GM21367 (cell line): ENCODE data around the gene EPN2.
"Not testable (repeated sequence)": the region's sequence is repeated elsewhere in the genome, so short reads cannot be mapped to it uniquely, and the experiment has no call there.

Experiments used
- ATAC-seq: cut with Tn5 transposase; IDR thresholded peaks from one replicate; pipeline ENCODE4 v1.9.1; 2021; ENCODE audit not compliant: unreplicated experiment

The EPN2 gene

DNA sequence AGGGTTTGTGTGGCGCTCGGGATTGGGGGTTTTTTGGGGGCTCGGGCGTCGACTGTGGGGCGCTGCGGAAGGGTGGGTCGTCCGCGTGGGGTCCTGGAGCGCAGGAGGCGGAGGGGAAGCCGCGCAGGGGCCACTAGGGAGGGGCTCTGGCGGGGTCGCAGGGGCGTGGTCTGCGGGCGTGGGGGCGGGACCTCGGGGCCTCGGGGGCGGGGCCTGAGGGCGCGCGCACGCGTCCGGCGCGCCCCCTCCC lies at the start of gene EPN2:
Gene EPN2, plus strand, starts transcription at position 228 of the 250 bp plus-strand sequence. CDS start 45,754 bp downstream, outside the sequence.
- ATAC-seq: not testable (repeated sequence)

DNA sequence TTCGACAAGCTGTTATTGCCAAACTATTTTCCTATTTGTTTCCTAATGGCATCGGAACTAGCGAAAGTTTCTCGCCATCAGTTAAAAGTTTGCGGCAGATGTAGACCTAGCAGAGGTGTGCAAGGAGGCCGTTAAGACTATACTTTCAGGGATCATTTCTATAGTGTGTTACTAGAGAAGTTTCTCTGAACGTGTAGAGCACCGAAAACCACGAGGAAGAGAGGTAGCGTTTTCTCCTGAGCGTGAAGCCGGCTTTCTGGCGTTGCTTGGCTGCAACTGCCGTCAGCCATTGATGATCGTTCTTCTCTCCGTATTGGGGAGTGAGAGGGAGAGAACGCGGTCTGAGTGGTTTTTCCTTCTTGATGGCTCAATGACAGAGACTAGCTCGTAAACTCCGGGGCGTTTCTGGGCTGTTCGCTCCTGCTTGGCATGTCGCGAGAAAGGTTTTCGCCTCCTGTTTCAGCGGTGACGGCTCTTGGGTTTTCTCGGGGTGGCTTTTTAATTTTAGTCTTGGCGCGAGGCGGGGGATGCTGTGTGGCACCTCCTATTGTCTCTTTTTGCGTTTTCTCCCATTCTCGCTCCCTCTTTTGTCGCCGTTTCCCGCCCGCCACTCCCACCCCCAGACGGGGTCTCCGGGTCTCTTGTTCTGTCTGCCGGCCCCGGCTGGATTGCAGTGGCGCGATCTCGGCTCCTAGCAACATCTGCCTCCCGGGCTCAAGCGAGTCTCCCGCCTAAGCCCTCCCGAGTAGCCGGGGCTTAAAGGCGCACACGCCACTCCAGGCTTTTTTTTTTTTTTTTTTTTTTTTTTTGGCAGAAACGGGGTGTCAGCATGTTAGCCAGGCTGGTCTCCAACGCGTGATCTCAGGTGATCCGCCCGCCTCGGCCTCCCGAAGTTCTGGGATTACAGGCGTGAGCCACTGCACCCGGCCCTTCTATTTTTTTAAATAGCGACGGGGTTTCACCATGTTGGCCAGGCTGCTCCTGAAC lies 49.0 kb upstream of the EPN2 start:
- ATAC-seq: peak; percentile 13

DNA sequence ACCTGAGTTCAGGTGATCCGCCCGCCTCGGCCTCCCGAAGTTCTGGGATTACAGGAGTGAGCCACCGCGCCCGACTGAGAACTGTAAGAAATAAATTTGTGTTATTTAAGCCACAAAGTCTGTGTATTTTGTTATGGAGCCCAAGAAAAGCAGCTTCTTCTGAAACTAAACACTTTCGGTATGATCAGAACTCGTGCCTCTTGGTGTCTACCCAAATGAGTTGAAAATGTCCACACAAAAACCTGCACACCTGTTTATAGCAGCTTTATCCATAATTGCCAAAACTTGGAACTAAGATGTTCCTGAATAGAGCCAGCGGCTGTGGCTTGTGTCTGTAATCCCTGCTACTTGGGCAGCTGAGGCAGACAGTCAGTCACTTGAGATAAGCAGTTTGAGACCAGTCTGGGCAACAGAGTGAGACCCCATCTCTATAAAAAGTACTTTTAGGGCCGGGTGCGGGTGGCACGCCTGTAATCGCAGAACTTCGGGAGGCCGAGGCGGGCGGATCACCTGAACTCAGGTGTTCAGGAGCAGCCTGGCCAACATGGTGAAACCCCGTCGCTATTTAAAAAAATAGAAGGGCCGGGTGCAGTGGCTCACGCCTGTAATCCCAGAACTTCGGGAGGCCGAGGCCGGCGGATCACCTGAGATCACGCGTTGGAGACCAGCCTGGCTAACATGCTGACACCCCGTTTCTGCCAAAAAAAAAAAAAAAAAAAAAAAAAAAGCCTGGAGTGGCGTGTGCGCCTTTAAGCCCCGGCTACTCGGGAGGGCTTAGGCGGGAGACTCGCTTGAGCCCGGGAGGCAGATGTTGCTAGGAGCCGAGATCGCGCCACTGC lies 48.1 kb upstream of the EPN2 start:
- ATAC-seq: peak; percentile 62

DNA sequence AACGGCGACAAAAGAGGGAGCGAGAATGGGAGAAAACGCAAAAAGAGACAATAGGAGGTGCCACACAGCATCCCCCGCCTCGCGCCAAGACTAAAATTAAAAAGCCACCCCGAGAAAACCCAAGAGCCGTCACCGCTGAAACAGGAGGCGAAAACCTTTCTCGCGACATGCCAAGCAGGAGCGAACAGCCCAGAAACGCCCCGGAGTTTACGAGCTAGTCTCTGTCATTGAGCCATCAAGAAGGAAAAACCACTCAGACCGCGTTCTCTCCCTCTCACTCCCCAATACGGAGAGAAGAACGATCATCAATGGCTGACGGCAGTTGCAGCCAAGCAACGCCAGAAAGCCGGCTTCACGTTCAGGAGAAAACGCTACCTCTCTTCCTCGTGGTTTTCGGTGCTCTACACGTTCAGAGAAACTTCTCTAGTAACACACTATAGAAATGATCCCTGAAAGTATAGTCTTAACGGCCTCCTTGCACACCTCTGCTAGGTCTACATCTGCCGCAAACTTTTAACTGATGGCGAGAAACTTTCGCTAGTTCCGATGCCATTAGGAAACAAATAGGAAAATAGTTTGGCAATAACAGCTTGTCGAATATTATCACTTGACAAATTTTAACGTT lies 47.3 kb upstream of the EPN2 start:
- ATAC-seq: not testable (repeated sequence)

DNA sequence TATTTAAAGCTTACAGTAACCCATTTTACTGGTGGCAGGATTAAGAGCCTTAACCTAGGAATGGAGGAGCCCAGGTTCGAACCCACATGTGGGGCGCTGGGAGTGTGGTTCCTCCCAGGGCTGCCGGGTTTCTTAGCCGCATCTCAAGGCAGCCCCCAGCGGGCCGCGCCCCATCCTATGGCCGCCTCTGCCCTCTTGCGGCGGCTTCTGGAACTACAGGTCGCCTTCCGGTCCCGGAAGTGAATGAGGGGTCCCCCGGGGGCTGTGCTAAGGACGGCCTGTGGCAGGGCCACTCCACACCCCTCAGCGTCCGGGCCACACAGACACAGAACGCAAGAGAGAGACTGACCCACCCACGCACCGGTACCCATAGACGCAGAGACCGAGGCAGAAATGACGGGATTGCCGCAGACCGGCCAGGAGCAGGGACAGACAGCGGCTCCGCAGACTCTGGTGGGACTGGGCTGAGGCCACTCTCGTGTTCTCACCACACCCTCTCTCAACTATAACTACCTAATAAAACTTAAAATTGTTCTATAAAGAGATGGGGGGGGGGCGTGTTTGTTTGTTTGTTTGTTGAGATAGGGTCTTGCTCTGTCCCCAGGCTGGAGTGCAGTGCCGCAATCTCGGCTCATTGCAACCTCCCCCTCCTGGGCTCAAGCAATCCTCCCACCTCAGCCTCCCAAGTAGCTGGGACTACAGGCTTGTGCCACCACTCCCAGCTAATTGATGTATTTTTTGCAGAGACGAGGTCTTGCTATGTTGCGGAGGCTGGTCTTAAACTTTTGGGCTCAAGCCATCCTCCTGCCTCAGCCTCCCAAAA lies 40.6 kb upstream of the EPN2 start:
- peak; percentile 89 for ATAC-seq

DNA sequence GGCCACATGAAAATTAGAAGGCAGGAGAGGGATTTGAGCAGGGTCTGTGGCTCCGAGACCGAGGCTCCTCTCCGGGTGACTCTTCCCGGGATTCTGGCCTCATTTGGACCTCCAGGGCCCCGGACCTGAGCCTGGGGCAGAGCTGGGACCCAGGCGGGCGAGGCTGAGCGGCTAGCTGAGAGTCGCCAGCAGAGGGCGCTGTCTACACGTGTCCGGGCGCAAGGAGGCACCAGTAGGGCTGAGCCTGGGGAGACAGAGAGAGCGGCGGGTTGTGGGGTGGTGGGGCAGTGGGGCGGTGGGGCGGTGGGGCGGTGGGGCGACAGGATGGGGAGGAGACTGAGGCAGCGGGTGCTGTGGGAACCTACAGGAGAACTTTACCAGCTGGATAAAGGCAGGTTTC lies 34.7 kb upstream of the EPN2 start:
- not testable (repeated sequence) for ATAC-seq

DNA sequence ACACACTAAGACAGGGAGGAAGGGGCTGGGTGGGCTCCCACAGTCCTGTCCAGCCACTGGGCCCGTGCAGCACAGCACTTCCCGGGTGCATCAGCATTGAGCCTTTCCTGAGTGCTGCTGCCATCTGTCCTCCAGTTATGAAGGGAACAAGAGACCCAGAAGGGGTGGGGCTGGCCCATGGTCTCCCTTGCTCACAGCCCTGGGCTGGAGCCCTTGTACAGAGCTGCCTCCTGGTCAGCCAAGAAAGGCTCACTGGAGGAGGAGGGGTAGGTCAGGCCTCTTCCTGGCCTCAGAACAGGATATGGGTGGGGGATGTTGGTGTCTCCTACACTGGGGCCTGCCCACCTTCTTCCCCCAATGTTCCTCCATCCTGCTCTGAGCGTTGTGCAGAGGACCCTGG lies 33.7 kb upstream of the EPN2 start:
- ATAC-seq: not testable (repeated sequence)

DNA sequence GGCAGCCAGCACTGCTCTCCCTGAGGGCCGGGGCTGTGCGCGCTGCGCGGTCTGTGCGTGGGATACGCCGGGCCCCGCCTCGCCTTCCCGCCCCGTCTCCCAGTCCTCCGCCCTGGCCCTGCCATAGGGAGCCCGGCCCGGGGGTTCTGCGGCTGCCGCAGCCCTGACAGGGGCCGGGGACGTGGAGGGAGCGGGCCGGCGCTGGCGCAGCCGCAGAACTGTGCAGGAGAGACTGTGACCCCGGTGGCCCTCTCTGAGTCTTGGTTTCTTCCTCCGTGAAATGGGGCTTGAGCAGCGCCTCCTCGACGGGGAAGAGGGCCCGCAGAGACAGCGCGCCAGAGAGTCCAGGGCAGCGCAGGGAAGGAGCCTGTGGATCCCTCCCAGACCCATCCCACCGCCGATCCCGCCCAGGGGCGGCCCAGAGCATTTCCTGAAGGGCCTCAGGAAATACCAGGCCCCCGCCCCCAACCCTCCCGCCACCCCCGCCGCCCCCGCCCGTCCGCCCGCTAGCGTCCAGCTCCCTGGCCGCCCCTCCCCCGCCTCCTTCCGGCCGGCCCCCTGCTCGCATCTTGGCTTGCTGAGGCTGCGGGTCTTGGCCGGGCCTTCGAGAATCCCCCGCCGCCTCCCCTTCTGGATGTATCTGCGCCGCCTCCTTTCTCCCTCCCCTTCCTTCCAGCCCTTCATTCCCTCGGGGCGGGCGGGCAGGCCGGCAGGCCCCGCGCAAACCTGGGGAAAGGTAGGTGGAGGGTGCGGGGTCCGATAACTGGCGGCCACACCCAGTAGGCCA lies 21.9 kb upstream of the EPN2 start:
- not testable (repeated sequence) for ATAC-seq

DNA sequence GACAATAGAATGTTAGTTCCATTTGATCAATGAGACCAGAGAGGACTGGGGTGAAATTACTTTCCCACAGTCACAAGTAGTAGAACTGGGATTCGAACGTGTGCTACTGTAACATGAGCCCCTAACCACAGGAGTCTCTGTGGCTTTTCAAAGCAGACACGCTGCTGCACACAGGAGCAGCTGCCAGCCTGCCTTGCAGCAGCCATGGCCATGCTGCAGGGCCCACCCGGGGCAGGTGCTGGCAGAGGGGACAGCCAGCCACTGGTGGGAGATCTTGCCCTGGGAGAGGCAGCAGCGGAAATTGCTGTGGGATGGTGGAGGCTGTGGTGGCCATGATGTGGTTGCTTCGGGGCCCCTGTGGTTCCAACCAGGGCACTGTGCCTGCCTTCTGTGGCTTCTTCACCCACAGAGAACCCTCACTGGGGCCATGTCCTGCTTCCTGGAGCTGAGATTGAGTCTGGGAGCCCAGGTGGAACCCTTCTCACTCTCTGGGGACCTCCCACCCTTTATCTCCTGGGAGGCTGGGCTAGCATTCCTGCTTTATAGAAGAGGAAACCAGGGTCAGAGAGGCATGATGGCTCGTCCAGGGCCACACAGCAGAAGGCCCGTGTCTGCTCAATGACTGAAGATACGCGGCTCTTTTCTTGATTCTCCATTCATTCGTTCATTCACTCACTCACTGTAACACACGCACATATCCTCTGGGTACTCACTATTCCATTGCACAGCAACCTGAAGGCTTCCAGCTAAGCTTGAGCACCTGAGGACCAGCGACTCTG lies 20.8 kb upstream of the EPN2 start:
- not testable (repeated sequence) for ATAC-seq

DNA sequence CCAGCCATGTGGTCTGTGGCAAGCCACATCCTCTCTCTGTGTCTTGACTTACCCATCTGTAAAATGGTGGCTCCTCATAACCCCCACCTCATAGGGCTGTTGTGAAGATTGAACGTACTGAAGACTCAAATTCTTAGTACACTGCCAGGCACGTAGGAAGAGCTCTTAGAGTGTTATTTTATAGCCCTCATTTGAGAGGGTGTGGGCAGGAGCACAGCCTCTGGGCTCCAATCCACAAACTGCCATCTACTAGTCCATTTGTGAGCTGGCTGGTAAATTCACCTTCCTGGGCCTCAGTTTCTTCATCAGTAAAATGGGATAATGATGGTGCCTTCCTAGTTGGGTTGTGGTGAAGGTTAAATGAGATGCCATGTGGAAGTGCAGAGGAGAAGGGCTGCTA lies 18.3 kb upstream of the EPN2 start:
- not testable (repeated sequence) for ATAC-seq

DNA sequence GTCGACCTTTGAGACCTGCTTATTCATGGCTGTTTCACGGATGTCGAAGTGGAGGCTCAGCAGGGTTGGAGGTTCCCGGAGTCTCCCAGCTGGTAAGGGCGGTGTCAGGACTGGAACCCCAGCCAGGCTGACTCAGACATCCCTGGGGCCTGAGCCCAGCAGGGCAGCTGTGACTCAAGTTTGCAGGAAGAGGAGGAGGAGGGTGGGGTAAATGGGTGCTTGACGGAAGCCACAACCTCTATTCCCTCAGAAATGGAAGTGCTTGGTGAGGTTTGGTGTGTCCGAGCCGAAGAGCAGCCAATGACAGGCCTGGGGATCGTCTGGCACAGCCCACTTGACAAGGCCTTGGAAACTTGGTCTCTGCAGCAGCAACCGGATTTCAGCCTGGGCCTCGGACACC lies 17.8 kb upstream of the EPN2 start:
- not testable (repeated sequence) for ATAC-seq

DNA sequence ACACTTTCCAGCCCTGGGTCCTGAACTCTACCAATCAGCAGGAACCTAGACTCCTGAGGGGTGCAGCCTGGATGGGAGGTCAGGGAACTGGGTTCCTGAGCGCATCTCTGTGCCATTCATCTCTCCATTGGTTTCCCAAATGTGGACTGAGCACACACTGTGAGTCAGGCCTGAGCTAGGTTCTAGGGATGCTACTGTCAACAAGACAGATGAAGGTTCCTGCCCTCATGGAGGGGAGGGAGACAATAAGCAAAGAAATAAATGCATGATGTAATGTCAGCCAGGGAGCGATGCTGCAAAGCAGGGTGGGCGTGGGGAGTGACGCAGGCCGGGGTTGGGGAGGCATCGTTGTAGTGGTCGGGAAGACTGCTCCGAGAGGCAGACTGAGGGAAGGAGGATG lies 17.0 kb upstream of the EPN2 start:
- not testable (repeated sequence) for ATAC-seq

DNA sequence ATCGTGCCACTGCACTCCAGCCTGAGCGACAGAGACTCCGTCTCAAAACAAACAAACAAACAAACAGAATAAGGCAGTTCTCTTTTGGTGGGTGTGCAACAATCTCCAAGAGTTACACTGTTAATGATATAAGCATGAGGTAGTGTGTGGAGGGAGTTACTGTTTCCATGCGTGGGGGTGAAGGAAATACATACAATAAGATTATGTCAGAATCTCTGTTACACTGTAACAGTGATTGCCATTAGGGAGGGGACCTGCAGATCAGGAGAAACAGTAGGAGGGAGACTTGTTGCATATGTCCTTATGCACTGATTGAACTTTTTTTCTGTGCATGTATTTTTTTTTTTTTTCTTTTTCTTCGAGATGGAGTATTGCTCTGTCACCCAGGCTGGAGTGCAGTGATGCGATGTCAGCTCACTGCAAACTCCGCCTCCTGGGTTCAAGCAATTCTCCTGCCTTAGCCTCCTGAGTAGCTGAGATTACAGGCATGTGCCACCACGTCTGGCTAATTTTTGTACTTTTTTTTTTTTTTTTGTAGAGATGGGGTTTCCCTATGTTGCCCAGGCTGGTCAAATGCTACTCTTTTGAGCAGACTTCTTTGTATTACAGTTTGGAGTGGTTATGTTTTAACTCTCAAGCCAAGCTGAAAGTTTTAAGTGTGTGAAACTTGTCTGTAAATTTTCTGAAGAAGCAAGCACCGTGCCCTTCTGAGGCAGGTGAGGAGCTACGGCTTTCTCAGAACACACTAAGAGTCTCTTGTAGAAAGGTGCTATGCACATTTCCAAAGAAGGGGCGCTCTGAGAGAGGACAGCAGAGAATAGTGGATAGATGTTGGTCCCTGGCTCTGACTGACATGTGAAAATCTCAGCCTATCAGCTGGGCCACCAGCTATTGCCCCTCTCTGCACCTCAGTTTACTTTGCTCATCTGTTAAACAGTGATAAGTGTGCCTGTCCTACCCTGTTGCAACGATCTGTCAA lies 10.3 kb upstream of the EPN2 start:
- ATAC-seq: not testable (repeated sequence)

DNA sequence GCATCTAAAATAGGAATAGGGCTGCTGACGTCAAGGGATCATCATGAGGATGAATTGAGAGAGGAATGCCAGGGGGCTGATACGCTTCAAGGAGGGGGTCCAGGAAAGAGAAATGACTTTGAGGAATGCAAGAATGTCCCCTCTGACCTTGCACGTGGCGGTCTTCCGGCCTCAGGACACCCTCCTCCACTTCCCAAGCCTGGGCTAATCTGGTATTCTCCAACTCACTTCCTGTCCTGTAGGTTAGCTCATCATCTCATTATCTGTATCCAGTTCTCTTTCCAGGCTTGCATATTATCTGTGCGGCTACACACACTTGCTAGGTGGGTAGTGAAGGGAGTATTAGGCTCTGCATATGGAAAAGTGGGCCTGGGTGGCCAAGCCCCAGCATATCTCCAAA lies 2.5 kb upstream of the EPN2 start:
- ATAC-seq: not testable (repeated sequence)

DNA sequence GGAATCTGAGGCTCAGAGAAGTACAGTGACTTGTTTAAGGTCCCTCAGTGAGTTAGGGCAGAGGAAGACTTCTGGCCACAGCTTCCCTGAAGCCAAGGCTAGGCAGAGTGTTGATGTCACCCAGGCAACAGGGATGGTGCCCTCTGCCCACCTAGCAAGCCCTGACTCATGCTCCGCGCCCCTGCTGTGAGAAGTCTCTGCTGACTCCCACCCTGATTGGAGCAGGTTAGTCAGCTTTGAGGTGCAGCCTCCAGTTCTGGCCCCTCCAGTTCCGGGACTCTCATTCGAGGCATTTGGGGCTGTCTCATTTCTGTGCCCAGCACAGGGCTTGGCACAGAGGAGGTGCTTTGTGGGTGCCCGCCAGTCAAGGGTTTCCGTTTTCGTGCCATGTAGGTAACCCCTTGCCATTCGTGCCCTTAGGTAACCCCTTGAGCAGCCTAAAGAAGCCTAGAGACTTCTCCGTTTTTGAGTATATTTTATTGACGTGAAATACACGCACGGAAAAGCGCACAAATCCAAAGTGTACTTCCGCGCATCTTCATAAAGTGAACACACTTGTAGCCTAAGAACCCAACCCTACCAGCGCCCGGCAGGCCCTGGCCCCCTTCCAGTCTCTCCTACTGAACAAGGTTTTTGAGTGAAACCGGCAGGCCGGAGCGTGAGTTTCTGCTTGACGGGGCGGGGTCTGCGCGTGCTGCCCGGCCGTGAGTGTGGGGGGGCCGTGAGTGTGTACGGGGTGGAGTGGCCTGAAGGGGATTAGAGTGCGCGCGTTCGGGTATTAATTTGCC lies 621 bp upstream of the EPN2 start:
- ATAC-seq: not testable (repeated sequence)

DNA sequence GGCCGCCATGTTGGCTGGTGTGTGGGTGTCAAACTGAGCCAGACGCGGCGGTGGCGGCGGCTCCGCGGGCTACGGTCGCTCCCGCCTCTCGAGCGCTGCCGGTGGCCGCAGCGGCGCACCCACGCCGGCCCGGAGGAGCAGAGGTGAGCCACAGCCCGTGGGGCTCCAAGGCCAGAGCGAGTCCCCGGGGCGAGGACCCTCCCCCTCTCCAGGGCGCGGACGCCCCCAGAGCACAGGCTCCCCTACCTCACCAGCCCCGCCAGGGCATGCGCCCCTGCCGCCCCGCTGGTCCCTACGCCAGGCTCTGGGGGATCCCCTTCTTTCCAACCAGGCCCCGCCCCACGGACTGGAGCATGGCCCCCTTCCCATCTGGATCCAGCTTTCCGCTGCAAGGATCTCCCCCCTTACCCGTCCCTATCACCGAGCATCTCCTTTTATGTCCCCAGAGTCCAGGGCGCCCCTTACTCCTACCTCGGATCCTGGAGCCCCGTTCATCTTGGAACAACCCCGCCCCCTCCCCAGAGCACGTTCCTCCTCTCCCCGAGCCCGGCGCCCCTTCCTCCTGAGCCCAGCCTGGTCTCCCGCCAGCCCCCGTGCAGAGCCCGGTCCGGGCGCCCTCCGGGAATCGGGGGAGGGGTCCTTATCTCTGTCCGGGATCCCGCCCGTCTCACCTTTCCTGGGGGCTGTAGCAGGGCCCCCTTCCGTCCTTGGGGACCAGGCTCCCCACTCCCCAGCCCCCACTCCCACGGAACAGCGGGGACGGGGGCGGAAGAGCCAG lies 412 bp downstream of the EPN2 start:
- no peak for ATAC-seq
